ENCODE measurements around the gene CACNA1C.
"Not testable (repeated sequence)": the region's sequence is repeated elsewhere in the genome, so short reads cannot be mapped to it uniquely, and the experiment has no call there.

The CACNA1C gene

GRCh38 chr12:2113119-2113912 is 60.5 kb downstream of the CACNA1C start:
- DNase-seq, result no peak

DNA sequence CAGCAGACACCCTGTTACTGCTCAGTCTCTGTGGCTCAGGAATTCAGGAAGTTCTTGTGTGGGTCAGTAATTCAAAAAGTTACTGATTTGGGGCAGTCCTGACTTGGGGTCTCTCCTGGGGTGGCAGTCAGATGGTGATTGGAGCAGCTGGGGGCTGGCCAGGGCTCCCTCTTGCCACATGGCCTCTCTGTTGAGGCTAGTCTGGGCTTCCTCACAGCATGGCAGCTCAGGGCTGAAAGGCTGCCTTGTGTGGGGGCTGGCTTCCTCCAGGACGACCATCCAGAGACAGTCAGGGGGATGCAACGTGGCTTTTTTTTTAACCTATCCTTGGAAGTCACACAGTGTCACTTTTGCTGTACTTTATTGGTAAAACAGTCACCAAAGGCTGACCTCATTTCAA is 61.3 kb downstream of the CACNA1C start:
- DNase-seq, result no peak

DNA sequence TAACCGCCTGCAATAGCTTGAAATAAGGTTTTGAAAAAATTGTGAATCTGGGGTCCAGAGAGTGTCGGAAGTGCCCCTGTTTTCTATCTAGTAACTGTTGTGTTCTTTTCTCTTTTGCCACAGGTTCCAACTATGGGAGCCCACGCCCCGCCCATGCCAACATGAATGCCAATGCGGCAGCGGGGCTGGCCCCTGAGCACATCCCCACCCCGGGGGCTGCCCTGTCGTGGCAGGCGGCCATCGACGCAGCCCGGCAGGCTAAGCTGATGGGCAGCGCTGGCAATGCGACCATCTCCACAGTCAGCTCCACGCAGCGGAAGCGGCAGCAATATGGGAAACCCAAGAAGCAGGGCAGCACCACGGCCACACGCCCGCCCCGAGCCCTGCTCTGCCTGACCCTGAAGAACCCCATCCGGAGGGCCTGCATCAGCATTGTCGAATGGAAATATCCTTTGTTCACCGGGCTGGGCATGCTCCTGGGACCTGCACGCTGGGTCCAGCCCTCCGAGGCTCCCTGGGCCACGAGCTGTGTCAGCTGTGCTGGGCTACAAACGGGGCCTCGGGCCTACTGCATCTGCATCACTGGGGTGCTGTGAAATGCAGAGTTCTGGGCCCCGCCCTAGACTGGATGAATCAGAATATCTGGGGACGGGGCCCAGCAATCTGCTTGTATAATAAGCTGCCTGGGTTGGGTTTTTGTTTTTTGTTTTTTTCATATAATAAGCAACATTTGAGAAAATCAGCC is 62.5 kb downstream of the CACNA1C start:
- DNase-seq, result no peak

GRCh38 chr12:2117541-2117940 is 64.8 kb downstream of the CACNA1C start:
- DNase-seq, result no peak

GRCh38 chr12:2118061-2118460 is 65.3 kb downstream of the CACNA1C start:
- DNase-seq, result no peak

DNA sequence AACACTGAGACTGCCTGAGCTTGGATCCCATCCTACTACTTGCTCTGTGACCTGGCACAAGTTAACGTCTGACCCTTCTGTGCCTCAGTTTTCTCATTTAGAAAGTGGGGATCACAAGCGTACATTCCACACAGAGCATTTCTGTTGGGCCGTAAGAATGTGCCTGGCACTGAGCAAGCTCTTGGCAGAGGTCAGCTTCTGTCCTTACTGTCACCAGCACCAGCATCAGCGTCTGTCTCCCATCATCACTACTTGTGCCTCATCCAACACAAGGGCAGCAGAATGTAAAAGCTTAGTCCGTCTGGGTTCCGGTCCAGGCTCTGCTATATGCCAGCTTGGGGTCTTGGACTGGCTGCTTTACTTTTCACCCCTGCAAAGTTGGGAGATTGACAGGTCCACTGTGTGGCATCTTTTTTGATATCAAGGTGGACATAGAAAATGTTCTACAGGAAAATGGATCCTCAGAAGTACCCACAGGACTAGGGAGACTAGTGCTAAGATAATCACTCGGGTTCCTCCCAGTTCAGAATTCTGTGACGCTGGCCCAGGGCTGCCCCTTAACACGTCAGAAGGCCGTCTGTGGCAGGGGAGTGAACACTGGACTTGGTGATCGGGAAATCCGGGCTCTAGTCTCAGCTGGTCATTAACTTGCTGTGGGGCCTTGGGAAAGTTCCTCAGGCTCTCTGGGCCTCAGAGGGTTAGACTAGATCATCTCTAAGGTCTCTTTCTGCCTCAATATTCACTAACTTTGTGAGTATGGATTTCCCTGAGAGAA is 65.9 kb downstream of the CACNA1C start:
- DNase-seq, result no peak

GRCh38 chr12:2119266-2119665 is 66.5 kb downstream of the CACNA1C start:
- DNase-seq, result no peak

GRCh38 chr12:2120982-2121758 is 68.4 kb downstream of the CACNA1C start:
- DNase-seq, result no peak

- DNase-seq, result no peak
Observed at GRCh38 chr12:2124466-2125023, 71.8 kb downstream of the CACNA1C start.

DNA sequence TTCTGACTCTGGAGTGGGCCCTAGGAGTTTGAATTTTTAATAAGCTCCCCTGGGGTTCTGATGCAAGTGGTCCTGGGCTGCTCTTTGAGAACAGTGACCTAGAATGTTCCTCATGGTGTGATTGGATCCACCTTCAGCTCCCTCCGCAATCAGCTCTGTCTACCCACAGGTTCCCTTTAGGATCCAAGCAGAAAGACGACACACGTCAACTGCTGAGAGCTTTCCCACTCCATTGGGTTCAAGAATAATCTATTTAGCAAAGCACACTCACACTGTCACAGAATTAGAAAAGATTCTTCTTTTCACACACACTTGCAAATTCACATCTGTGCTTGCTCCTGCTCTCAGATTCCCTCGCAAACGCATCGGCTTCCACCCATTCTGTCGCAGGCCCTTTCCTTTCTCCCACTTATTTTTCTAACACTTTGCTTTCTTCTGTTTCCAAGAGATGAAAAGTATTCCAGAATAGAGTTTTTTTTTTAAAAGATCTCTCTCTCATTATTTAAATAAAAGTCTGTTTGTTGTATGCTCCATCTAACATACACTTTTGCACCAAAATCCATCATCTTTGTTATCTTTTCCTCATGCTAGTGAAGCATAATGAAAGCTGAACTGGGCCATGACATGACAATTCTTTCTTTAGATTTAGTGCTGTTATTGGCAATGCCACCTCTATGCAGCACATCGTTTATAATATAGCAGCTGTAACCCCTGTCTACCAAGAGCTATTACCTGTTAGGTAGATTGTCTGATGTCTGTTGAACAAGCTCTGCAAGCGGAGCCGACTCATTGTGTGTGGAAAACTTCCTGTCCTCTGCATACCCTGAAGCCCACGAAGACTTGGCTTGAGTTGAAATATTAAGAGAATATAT is 73.1 kb downstream of the CACNA1C start:
- no peak for DNase-seq

- DNase-seq, result no peak
Observed at GRCh38 chr12:2126676-2127406, 74.1 kb downstream of the CACNA1C start.

DNA sequence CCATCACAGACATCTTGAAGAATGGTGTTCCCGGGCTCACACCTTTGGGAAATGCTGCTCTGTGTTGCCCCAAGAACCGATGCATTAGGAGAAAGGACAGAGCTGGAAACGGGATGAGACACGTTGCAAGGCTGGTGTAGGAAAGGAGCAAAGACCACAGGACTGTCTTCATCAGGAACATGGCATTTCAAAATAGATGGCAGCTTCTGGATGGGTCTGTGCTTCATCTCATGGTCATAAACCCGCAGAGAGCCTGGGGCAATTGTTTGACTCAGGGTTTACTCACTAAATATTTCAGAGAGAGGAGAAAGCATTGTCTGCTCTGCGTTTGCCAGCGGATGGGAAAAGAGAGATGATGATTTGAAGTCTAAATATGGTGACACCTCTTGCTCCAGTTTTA is 76.3 kb downstream of the CACNA1C start:
- DNase-seq, result no peak

DNA sequence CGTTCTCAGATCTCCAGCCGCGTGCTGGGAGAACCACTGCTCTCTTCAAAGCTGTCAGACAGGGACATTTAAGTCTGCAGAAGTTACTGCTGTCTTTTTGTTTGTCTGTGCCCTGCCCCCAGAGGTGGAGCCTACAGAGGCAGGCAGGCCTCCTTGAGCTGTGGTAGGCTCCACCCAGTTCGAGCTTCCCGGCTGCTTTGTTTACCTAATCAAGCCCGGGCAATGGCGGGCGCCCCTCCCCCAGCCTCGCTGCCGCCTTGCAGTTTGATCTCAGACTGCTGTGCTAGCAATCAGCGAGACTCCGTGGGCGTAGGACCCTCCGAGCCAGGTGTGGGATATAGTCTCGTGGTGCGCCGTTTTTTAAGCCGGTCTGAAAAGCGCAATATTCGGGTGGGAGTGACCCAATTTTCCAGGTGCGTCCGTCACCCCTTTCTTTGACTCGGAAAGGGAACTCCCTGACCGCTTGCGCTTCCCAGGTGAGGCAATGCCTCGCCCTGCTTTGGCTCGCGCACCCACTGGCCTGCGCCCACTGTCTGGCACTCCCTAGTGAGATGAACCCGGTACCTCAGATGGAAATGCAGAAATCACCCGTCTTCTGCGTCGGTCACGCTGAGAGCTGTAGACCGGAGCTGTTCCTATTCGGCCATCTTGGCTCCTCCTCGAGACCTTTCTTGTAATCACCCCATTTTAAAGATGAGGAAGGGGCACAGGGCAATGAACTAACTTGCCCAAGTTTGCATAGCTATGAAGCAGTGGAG is 83.1 kb downstream of the CACNA1C start:
- not testable (repeated sequence) for DNase-seq

GRCh38 chr12:2136901-2137300 is 84.1 kb downstream of the CACNA1C start:
- DNase-seq, result no peak

- DNase-seq, result no peak
Observed at GRCh38 chr12:2137711-2138110, 84.9 kb downstream of the CACNA1C start.

DNA sequence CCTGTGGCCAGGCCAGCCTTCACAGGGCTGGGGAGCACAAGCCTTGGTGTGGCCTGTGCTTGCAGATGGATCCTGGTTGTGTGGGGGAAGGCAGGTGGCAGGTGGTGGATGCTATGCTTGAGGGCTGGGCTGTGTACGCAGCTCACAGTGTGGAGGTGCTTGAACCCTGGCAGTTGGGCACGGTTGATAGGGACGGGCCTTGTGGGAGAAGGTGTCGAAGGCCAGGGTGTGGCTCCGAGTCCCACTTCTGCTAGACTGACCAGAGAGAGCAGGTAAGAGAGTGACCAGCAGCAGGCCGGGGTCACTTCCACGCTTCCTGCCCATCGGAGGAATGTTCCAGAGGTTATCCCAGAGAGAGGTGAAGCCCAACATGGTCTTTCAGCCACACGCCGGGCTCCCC is 85.5 kb downstream of the CACNA1C start:
- no peak for DNase-seq

- DNase-seq, result no peak
Observed at GRCh38 chr12:2138871-2139308, 86.1 kb downstream of the CACNA1C start.

DNA sequence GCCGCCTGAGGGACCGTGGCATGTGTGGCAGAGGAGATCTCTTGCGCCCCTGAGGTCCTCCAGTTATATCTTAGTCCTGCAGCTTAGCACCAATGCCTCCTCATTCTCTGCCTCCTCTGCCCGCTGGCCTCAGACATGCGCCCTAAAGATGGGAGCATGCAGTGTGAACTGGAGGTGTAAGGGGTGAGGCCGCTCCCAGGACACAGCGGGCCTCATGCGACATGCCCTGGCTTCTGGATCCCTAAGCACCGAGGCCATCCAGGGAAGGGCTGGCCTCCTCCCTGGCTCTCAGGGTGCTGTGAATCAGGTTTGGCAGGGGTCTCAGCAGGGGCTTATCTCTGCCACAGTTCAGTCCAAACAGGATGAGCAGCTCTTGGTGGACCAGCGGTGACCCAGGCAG is 86.9 kb downstream of the CACNA1C start:
- DNase-seq, result no peak

- no peak for DNase-seq
Observed at GRCh38 chr12:2140858-2141519, 88.2 kb downstream of the CACNA1C start.

All from stimulated activated naive CD4-positive, alpha-beta T cell (primary cell).